ENCODE measurements around the gene PLCD3. TPM values are rescaled to one million over a fixed set of nuclear protein-coding genes. Genes with fewer than 3 reads are reported as not detected.

PLCD3 gene
- total and polyA plus RNA-seq, 2 of the 13 experiments (the other 11 are each of a cell fraction or from before 2014, with no cell fraction given), result 11.3 to 39.1 TPM

DNA sequence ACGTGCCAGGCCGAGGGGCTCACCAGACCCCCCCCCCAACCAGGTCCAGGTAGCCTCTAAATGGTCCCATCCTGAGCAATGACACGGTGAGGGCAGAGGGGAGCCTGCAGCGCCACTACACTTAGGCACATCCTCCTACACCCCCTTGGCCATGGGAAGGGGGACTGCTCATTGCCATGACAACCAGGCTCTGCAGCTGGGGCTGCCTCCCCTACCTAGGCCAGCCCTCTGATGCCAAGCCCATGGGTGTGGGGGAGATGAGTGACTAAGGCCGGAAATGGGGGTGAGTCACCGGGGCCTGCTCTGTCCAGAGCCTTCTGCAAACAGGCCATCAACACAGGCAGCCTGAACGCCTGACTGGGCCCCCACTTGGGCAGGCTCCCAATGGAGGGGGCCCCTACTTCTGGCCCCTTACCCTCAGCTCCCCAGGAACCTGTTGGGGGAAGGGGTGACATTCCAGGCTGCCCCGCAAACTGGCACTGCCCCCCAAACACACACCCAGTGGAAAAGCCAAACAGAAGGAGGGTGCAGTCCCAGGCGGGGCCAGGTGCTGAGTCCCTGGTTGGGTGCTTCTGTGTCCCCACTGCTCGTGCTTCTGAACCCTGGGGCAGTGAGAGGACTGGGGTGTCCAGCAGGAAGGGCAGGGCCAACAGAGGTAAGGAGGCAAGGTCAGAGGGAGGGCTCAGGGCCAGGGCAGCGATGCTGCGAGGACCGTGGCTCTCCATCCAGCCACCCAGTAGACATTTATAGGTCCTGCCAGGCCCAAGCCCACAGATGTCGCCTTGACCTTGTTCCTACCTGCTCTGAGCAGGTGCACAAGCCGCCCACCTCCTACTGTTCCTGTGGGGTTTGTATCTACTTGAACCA is 8.2 kb downstream of the PLCD3 start:
- POLR2A ChIA-PET, result interaction anchor here (0.7 to 5.1 kb wide), 10 partner anchors 9 to 78 kb away, joined by 3 to 27 read pairs (median 5); partner anchors contain the start of genes ACBD4, HEXIM1, HEXIM2 and NMT1
- no peaks in the 10 kb centered on the region for H3K27me3 ChIP-seq (ENCODE audit: control insufficient read depth in 1 of 2, insufficient read depth in 2 of 2, low read length in 2 of 2)
- peak; percentile 86 for DNase-seq (ENCODE audit: low spot score)
- H3K4me3 ChIP-seq (replicated peaks in 1 of 3; ENCODE audit: insufficient read depth in 1 of 3, low read depth in 2 of 3, low read length in 3 of 3), result peak overlapping the region; percentile 19 to 60 (median 29); a peak in 2 of 6 replicates
- peak; percentile 79 for ATAC-seq
- 30% methylated on average over 8 of the region's 15 CpGs for WGBS (ENCODE audit: low lambda C conversion rate)
- no peaks in the 10 kb centered on the region for H3K9me3 ChIP-seq (ENCODE audit: low read length)
- peaks cover 0 to 4% of the 10 kb centered on the region in 2 experiments; a peak in 1 of 5 replicates for H3K36me3 ChIP-seq (replicated peaks in 1 of 2; ENCODE audit: control insufficient read depth in 1 of 2, insufficient read depth in 2 of 2, low read length in 2 of 2)
- no peaks in the 10 kb centered on the region for H4K20me1 ChIP-seq (ENCODE audit: insufficient read depth, low read length)
- intact Hi-C loops (cut with micrococcal nuclease; ENCODE audit: unreplicated experiment), result no loop called here
- peak overlapping the region; percentile 78 for H3K4me2 ChIP-seq (ENCODE audit: low read depth, low read length)
- no peaks in the 10 kb centered on the region for H3K79me2 ChIP-seq (ENCODE audit: insufficient read depth, low read length)
- CTCF ChIA-PET (ENCODE audit: low intra/inter-chr PET ratio, low total read pairs), result interaction anchor here (2.0 kb wide), 1 partner anchor 11 kb away, joined by 8 read pairs; the partner anchor contains the start of gene ACBD4
- no TSS peak for BruUV-seq (replicated peaks)
- FAIRE-seq, result peak; percentile 56
- in situ Hi-C loops (cut with HindIII; ENCODE audit: extremely low pct_ligation_motif_present, low pct_unique_long_range_greater_than_20kb), result no loop called here
- peak overlapping the region; percentile 56 for H3K9ac ChIP-seq (ENCODE audit: insufficient read depth, low read depth, low read length)
- peaks cover 67% of the 10 kb centered on the region for H3K4me1 ChIP-seq (ENCODE audit: insufficient read depth, low read length)
- no peak overlapping the region for H2AFZ ChIP-seq (ENCODE audit: low read length)
- H3K27ac ChIP-seq (ENCODE audit: extremely low read length, insufficient read depth, low read length), result peak overlapping the region; percentile 63
- TF ChIP-seq TBP (CRISPR knock-in tag; IDR thresholded peaks at IDR 0.05) (no peak), DR1 (CRISPR knock-in tag; IDR thresholded peaks at IDR 0.05) (no peak), HNRNPLL (IDR thresholded peaks at IDR 0.05; ENCODE audit: low read depth, low read length, poor library complexity, severe bottlenecking) (peak; percentile 56), YEATS4 (CRISPR knock-in tag; IDR thresholded peaks at IDR 0.05; ENCODE audit: borderline replicate concordance) (no peak), CBFB (CRISPR knock-in tag; IDR thresholded peaks at IDR 0.05) (0 out of 2 replicates have a peak, but pooled peaks have one; percentile 23), TGIF2 (CRISPR knock-in tag; IDR thresholded peaks at IDR 0.05) (no peak), KDM5A (IDR thresholded peaks at IDR 0.05; ENCODE audit: borderline replicate concordance, low read length) (no peak), IRF2 (CRISPR knock-in tag; IDR thresholded peaks at IDR 0.05) (peak; percentile 36; the same call in 1 of the 2 replicates), ZNF3 (CRISPR knock-in tag; IDR thresholded peaks at IDR 0.05) (no peak), ZNF335 (CRISPR knock-in tag; IDR thresholded peaks at IDR 0.05) (peak; percentile 91), PHF5A (CRISPR knock-in tag; IDR thresholded peaks at IDR 0.05; ENCODE audit: low read depth, unreplicated experiment) (no peak), ZNF337 (CRISPR knock-in tag; IDR thresholded peaks at IDR 0.05; ENCODE audit: borderline replicate concordance, low read depth) (0 out of 2 replicates have a peak, but pooled peaks have one; percentile 62), PITX1 (CRISPR knock-in tag; IDR thresholded peaks at IDR 0.05) (peak; percentile 43; the same call in 1 of the 2 replicates), ZSCAN20 (CRISPR knock-in tag; IDR thresholded peaks at IDR 0.05; ENCODE audit: borderline replicate concordance) (no peak)
- TF ChIP-seq, protein P1, sequence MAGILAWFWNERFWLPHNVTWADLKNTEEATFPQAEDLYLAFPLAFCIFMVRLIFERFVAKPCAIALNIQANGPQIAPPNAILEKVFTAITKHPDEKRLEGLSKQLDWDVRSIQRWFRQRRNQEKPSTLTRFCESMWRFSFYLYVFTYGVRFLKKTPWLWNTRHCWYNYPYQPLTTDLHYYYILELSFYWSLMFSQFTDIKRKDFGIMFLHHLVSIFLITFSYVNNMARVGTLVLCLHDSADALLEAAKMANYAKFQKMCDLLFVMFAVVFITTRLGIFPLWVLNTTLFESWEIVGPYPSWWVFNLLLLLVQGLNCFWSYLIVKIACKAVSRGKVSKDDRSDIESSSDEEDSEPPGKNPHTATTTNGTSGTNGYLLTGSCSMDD (CRISPR knock-in tag; IDR thresholded peaks at IDR 0.05), result no peak
- TF ChIP-seq, protein P2, sequence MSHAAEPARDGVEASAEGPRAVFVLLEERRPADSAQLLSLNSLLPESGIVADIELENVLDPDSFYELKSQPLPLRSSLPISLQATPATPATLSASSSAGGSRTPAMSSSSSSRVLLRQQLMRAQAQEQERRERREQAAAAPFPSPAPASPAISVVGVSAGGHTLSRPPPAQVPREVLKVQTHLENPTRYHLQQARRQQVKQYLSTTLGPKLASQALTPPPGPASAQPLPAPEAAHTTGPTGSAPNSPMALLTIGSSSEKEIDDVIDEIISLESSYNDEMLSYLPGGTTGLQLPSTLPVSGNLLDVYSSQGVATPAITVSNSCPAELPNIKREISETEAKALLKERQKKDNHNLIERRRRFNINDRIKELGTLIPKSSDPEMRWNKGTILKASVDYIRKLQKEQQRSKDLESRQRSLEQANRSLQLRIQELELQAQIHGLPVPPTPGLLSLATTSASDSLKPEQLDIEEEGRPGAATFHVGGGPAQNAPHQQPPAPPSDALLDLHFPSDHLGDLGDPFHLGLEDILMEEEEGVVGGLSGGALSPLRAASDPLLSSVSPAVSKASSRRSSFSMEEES (CRISPR knock-in tag; IDR thresholded peaks at IDR 0.05), result peak; percentile 79; the same call in 1 of the 2 replicates
- TF ChIP-seq, protein P3, sequence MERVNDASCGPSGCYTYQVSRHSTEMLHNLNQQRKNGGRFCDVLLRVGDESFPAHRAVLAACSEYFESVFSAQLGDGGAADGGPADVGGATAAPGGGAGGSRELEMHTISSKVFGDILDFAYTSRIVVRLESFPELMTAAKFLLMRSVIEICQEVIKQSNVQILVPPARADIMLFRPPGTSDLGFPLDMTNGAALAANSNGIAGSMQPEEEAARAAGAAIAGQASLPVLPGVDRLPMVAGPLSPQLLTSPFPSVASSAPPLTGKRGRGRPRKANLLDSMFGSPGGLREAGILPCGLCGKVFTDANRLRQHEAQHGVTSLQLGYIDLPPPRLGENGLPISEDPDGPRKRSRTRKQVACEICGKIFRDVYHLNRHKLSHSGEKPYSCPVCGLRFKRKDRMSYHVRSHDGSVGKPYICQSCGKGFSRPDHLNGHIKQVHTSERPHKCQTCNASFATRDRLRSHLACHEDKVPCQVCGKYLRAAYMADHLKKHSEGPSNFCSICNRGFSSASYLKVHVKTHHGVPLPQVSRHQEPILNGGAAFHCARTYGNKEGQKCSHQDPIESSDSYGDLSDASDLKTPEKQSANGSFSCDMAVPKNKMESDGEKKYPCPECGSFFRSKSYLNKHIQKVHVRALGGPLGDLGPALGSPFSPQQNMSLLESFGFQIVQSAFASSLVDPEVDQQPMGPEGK (CRISPR knock-in tag; IDR thresholded peaks at IDR 0.05), result peak; percentile 96
- TF ChIP-seq, protein P4, sequence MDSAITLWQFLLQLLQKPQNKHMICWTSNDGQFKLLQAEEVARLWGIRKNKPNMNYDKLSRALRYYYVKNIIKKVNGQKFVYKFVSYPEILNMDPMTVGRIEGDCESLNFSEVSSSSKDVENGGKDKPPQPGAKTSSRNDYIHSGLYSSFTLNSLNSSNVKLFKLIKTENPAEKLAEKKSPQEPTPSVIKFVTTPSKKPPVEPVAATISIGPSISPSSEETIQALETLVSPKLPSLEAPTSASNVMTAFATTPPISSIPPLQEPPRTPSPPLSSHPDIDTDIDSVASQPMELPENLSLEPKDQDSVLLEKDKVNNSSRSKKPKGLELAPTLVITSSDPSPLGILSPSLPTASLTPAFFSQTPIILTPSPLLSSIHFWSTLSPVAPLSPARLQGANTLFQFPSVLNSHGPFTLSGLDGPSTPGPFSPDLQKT (CRISPR knock-in tag; IDR thresholded peaks at IDR 0.05; ENCODE audit: borderline replicate concordance), result no peak; the same call in 1 of the 2 replicates
